ENCODE measurements around the gene SLC9B2.

GRCh38 chr4:103099691-103100392 lies 23.3 kb upstream of the SLC9B2 start, which contains the start of gene BDH2:
- TF ChIP-seq POLR2AphosphoS5 (IDR thresholded peaks at IDR 0.05; ENCODE audit: low read depth) (no peak), CTCF (IDR thresholded peaks at IDR 0.05; ENCODE audit: insufficient read depth, low read length) (peak; percentile 42), GABPA (IDR thresholded peaks at IDR 0.05; ENCODE audit: low read depth) (no peak)
- TF ChIP-seq, protein P1, sequence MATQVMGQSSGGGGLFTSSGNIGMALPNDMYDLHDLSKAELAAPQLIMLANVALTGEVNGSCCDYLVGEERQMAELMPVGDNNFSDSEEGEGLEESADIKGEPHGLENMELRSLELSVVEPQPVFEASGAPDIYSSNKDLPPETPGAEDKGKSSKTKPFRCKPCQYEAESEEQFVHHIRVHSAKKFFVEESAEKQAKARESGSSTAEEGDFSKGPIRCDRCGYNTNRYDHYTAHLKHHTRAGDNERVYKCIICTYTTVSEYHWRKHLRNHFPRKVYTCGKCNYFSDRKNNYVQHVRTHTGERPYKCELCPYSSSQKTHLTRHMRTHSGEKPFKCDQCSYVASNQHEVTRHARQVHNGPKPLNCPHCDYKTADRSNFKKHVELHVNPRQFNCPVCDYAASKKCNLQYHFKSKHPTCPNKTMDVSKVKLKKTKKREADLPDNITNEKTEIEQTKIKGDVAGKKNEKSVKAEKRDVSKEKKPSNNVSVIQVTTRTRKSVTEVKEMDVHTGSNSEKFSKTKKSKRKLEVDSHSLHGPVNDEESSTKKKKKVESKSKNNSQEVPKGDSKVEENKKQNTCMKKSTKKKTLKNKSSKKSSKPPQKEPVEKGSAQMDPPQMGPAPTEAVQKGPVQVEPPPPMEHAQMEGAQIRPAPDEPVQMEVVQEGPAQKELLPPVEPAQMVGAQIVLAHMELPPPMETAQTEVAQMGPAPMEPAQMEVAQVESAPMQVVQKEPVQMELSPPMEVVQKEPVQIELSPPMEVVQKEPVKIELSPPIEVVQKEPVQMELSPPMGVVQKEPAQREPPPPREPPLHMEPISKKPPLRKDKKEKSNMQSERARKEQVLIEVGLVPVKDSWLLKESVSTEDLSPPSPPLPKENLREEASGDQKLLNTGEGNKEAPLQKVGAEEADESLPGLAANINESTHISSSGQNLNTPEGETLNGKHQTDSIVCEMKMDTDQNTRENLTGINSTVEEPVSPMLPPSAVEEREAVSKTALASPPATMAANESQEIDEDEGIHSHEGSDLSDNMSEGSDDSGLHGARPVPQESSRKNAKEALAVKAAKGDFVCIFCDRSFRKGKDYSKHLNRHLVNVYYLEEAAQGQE (IDR thresholded peaks at IDR 0.05; ENCODE audit: insufficient replicate concordance, low read depth): no peak

Data from HL-60 (cell line).